ENCODE results near the gene ST6GALNAC5.

ST6GALNAC5 gene

DNA sequence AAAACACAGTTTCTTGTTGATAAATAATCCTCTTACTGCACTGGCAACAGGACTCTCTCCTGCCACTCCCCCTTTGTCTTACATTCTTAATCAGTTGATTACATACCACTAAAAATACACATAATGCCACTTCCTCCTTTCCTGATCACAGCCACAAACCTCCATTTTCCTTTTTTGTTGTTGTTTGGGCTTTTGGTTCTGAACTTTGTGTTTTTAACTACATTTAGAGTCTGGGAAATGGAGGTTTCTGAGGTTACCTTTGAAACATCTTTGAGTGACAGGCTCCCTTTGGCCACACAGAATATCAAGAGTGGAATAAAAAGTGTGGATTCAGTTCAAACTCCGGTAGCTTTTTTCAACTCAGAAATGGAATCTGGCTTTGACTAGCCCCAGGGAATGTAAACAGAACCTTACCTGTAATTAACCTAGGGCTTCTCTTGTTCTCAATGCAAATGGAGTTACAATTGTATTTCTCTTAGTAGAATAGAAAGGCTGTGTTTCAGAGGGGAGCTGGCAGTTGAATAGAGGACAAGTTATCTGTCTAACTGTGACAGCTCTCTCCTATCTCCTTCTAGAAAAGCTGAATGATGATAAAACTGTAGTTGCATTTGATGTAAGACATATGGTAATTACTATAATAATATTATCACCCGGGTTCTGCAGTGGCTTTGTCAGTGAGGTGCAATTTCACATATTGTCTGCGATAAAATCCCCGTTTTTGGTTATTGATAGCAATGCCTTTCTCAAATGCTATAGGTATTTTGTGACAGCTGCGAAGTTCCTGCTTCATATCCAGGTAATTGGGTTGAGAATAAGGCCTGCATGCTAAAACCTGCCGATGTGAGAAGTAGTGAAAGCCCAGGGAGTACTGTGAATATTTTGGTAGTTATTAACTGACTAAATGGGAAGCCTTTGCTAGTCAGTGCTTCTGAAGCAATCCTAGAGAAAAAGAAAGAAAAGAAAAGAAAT, 66.9 kb downstream of the ST6GALNAC5 start:
- Histone ChIP-seq H3K27ac (no peak overlapping the region), H3K4me3 (no peak overlapping the region)
- no peak for DNase-seq (ENCODE audit: low spot score)
- TF ChIP-seq, protein P1, sequence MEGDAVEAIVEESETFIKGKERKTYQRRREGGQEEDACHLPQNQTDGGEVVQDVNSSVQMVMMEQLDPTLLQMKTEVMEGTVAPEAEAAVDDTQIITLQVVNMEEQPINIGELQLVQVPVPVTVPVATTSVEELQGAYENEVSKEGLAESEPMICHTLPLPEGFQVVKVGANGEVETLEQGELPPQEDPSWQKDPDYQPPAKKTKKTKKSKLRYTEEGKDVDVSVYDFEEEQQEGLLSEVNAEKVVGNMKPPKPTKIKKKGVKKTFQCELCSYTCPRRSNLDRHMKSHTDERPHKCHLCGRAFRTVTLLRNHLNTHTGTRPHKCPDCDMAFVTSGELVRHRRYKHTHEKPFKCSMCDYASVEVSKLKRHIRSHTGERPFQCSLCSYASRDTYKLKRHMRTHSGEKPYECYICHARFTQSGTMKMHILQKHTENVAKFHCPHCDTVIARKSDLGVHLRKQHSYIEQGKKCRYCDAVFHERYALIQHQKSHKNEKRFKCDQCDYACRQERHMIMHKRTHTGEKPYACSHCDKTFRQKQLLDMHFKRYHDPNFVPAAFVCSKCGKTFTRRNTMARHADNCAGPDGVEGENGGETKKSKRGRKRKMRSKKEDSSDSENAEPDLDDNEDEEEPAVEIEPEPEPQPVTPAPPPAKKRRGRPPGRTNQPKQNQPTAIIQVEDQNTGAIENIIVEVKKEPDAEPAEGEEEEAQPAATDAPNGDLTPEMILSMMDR (IDR thresholded peaks at IDR 0.05), result no peak

DNA sequence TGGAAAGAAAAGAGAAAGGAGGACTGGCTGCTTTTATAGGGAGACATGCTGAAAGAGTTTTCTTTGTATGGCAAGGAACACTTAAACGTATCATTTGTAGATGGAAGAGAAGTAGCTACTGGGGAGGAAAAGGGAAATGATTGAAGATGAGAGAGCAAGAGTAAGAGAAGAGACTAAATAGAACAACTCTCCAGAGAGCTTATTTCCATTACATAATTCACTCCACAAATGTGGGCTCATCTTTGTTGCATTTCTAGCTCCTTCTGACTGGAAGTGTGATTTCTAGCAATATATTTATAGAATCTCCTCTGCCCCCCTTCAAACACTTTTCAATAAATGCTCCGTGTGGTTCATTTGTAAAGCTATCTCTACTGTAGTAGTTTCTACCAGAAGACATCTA, 71.0 kb downstream of the ST6GALNAC5 start:
- H3K4me3 ChIP-seq, result no peak overlapping the region
- H3K27ac ChIP-seq, result no peak overlapping the region
- TF ChIP-seq, protein P1 (IDR thresholded peaks at IDR 0.05), result no peak
- DNase-seq (ENCODE audit: low spot score), result no peak

DNA sequence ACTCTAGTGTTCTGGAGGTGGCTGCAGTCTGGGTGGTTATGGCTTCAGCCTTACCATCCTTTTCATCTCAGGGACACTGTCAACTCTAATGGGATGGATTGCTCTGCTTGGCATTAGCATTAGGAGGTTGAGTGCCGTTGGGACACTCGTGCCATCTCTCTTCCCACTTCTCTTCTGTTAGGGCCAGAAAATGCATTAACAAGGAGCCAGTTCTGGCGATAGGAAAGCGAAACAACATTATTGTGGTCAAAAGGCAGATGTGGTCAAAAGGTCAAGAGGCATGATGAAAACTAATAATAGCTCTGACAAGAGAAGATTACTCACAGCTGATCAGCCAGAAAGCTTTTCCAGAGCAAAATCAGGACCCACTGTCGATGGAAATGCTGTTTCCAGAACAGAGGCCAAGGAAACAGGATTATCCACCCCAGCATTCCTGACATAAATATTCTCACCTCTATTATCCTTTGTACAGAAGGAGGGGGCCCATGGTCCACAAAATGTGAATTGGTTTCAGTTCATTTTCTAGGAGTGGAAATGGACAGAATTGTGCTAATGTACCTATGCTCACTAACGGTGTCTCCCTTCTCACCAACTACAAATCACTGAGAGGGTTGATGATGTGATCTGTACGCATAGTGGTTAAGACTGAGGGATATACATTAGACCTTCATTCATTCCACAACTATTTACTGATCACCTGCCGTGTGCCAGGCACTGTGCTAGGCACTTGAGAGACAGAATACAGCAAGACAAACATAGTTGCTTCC, 72.0 kb downstream of the ST6GALNAC5 start:
- TF ChIP-seq, protein P1 (IDR thresholded peaks at IDR 0.05), result no peak
- no peak for DNase-seq (ENCODE audit: low spot score)
- no peak overlapping the region for H3K27ac ChIP-seq
- H3K4me3 ChIP-seq, result no peak overlapping the region

DNA sequence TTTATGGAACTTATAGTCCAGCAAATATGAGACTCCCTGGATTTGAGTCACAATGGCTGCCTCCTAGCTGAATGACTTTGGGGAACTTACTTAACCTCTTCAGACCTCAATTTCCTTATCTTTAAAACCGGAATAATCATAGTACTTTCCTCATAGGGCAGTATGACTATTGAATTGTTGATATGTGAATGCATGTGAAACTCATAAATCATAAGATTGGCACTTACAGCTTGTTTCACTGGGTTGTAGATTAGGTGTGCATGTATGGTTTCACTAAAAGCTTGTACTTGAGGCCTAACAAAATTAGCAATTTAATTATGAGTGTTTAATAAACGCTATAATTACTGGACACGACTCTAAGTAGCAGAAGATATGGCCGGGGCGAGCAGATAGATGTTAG, 72.5 kb downstream of the ST6GALNAC5 start:
- TF ChIP-seq, protein P1 (IDR thresholded peaks at IDR 0.05), result no peak
- H3K27ac ChIP-seq, result no peak overlapping the region
- H3K4me3 ChIP-seq, result no peak overlapping the region
- DNase-seq (ENCODE audit: low spot score), result no peak

DNA sequence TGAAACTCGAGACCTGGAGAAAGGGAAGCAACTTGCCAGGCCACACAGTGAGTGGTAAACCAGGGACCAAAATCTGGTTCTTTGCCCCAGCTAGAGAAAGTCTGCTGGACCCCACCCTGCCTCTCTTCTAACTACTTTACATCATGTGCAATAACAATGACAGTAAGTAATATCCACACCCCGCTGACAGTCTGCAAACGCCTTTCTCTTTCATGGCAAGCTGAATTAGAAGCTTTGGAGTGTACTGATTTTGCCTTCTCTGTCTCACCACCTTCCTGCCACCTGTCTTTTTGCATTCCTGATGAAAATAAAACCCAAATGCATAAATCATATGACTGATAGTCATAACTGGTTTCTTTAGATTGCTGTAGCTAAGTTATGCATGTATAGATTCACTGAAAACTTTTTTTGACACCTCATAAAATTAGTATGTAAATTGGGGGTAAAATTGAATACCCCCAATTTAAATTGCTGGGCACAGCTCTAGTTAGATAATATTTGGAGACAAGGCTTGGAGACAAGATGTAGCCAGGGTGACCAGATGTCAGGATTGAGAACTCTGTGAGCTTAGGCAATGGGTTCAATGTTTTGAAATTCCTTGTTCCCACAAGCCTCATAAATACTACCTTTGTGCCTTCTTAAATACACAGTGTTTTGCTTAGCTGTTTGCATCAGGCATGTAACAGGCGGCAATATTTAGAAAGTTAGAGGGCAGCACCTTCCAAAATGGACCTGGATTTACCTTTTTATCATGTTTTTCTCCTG, 73.5 kb downstream of the ST6GALNAC5 start:
- TF ChIP-seq, protein P1 (IDR thresholded peaks at IDR 0.05), result no peak
- Histone ChIP-seq H3K4me3 (no peak overlapping the region), H3K27ac (no peak overlapping the region)
- no peak for DNase-seq (ENCODE audit: low spot score)

DNA sequence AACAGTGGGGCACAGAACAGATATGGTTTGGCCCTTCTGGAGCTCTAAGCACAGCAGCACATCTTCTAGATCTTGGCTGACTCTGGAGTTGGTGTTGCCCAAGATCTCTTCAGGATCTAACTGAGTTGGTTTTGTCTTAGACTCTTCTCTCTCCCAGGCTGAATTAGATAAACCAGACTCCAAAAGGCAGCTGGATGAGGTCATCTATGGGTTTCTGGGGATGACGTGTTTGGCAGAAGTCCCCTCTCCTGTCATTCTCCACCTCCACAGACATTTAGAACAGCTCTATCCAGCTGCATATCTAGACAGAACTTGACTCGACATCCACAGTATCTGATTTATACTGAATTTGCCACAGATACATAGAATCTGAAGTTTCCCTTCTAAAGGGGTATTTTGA, 75.3 kb downstream of the ST6GALNAC5 start:
- DNase-seq (ENCODE audit: low spot score), result no peak
- TF ChIP-seq, protein P1 (IDR thresholded peaks at IDR 0.05), result no peak
- Histone ChIP-seq H3K27ac (no peak overlapping the region), H3K4me3 (no peak overlapping the region)
